Stomach (tissue), 9 donors: Measurements from ENCODE around the gene CACNG4. TPM values are rescaled to one million over a fixed set of nuclear protein-coding genes. Genes with fewer than 3 reads are reported as not detected.

Experiments used
- DNase-seq, 2 donors: peaks; one replicate each; pipeline versions ENCODE4 v3.0.0 to v3.0.0-alpha.2; 2013 to 2019
- H3K27ac ChIP-seq, 5 donors: fragments of 200-600 bp in 4 of 5; sonication (generic) in 4 of 5; one replicate each; pipeline ENCODE4 v1.5.1; 2013 to 2019; ENCODE audit warnings: mild to moderate bottlenecking in 1 of 5, moderate library complexity in 1 of 5
- H3K27me3 ChIP-seq, 3 donors: fragments of 200-600 bp; sonication (generic); one replicate each; pipeline ENCODE4 v1.5.1; 2017 to 2019; ENCODE audit warnings: mixed run types in 1 of 3
- H3K36me3 ChIP-seq, 4 donors: fragments of 200-600 bp; sonication (generic); 1 replicate in 3 of 4; 2 replicates in 1 of 4; pipeline ENCODE4 v1.5.1; 2016 to 2019
- H3K4me1 ChIP-seq, 4 donors: fragments of 200-600 bp; sonication (generic); one replicate each; pipeline ENCODE4 v1.5.1; 2016 to 2019
- H3K4me3 ChIP-seq, 4 donors: fragments of 200-600 bp; sonication (generic) in 3 of 4; one replicate each; pipeline ENCODE4 v1.5.1; 2016 to 2019; ENCODE audit warnings: mild to moderate bottlenecking in 1 of 4
- H3K9me3 ChIP-seq, 4 donors: fragments of 200-600 bp; sonication (generic); one replicate each; pipeline ENCODE4 v1.5.1; 2016 to 2019
- CTCF ChIP-seq, 7 experiments: fragments of 450-650 bp in 4 of 7; fragments of 200-600 bp in 3 of 7; sonication (generic) in 3 of 7; IDR thresholded peaks; one replicate each; pipeline ENCODE4 v1.5.1; 2016 to 2019; ENCODE audit warnings: antibody characterized with exemption in 7 of 7, control low read depth in 2 of 7, mild to moderate bottlenecking in 1 of 7
- EP300 ChIP-seq: sonication (generic); formaldehyde crosslinking; IDR thresholded peaks from one replicate; pipeline ENCODE4 v1.6.1; 2017; ENCODE audit warnings: antibody characterized with exemption
- POLR2A ChIP-seq, 4 donors: fragments of 450-650 bp; IDR thresholded peaks; one replicate each; pipeline ENCODE4 v1.6.1; 2016; ENCODE audit warnings: antibody characterized with exemption in 4 of 4, control low read depth in 2 of 4, mild to moderate bottlenecking in 1 of 4, moderate library complexity in 1 of 4
- POLR2AphosphoS5 ChIP-seq, 3 donors: sonication (generic); formaldehyde crosslinking; IDR thresholded peaks; one replicate each; pipeline ENCODE4 v1.6.1; 2016; ENCODE audit warnings: antibody characterized with exemption in 3 of 3
- WGBS, 5 donors: extraction: QIAGEN DNeasy Blood & Tissue Kit in 3 of 5; methylation state at CpG; one replicate each; pipeline versions ENCODE4 v1.1.5 to v1.1.7; 2013 to 2018; 5-methylcytosine and 5-hydroxymethylcytosine counted together
- intact Hi-C: fragments of 100-400 bp; cut with DNase I; formaldehyde crosslinking; loops from one replicate; pipeline ENCODE4 v1.15.1; 2023; ENCODE audit warnings: low total_unique reads
- polyA plus RNA-seq, 3 donors: library from polyadenylated mRNA; stranded (reverse); fragments of 200-250 nt; gene quantifications; one replicate each; pipeline ENCODE4 v1.2.3, GENCODE V29; 2013
- total RNA-seq, 5 donors: library from RNA; depleted of rRNA; stranded (reverse); fragments of >200 nt; gene quantifications; one replicate each; pipeline versions ENCODE4 v1.1.0 to v1.2.3, GENCODE V29; 2014 to 2016
- donor health status: healthy with polysubstance abuse.
- donor health status: Bipolar disorder and iron deficiency.
- donor health status: healthy.

The CACNG4 gene
- total and polyA plus RNA-seq, 8 donors, result 0.15 to 8.8 (median 0.96) TPM; not detected in 2

GRCh38 chr17:66984730-66985129, 20.2 kb downstream of the CACNG4 start:
- H3K27me3 ChIP-seq, result peaks cover 0 to 45% (median 0%) of the 10 kb centered on the region in 3 donors
- DNase-seq, result no peak
- no peaks in the 10 kb centered on the region for H3K36me3 ChIP-seq
- peaks cover 0 to 4% (median 0%) of the 10 kb centered on the region in 4 donors for H3K4me1 ChIP-seq
- no peak for TF ChIP-seq POLR2A (IDR thresholded peaks at IDR 0.05)
- TF ChIP-seq POLR2AphosphoS5 (IDR thresholded peaks at IDR 0.05), result no peak
- TF ChIP-seq EP300, result no peak
- TF ChIP-seq CTCF (IDR thresholded peaks at IDR 0.05), result no peak
- intact Hi-C loops, result no loop called here
- H3K4me3 ChIP-seq, result no peak overlapping the region
- H3K27ac ChIP-seq, result no peak overlapping the region
- WGBS, 5 donors, result 68 to 87% (median 82%) methylated on average over 5 to 7 of the region's 7 CpGs
- H3K9me3 ChIP-seq, result no peaks in the 10 kb centered on the region

- intact Hi-C loops, result no loop called here
- Histone ChIP-seq H3K9me3 (no peaks in the 10 kb centered on the region), H3K36me3 (no peaks in the 10 kb centered on the region), H3K27me3 (peaks cover 0 to 52% (median 0%) of the 10 kb centered on the region in 3 donors), H3K4me1 (peaks cover 0 to 4% (median 0%) of the 10 kb centered on the region in 4 donors), H3K27ac (no peak overlapping the region), H3K4me3 (no peak overlapping the region)
- no peak for DNase-seq
- no peak for TF ChIP-seq EP300
- 79 to 85% (median 84%) methylated on average over 12 of the region's 12 CpGs for WGBS, 5 donors
Observed at GRCh38 chr17:66985338-66986237, 21.1 kb downstream of the CACNG4 start.

- 83 to 94% (median 88%) methylated on average over 4 of the region's 4 CpGs for WGBS, 5 donors
- H3K4me1 ChIP-seq, result peaks cover 0 to under 1% (median 0%) of the 10 kb centered on the region in 4 donors
- no peak for DNase-seq
- no peak overlapping the region for H3K27ac ChIP-seq
- H3K36me3 ChIP-seq, result no peaks in the 10 kb centered on the region
- H3K9me3 ChIP-seq, result no peaks in the 10 kb centered on the region
- H3K4me3 ChIP-seq, result no peak overlapping the region
- peaks cover 0 to 52% (median 0%) of the 10 kb centered on the region in 3 donors for H3K27me3 ChIP-seq
- TF ChIP-seq POLR2A (IDR thresholded peaks at IDR 0.05) (no peak), POLR2AphosphoS5 (IDR thresholded peaks at IDR 0.05) (no peak), EP300 (no peak)
- intact Hi-C loops, result no loop called here
Observed at GRCh38 chr17:66986659-66987058, 22.2 kb downstream of the CACNG4 start.

GRCh38 chr17:66987059-66987616, 22.6 kb downstream of the CACNG4 start:
- TF ChIP-seq POLR2A (IDR thresholded peaks at IDR 0.05) (no peak), POLR2AphosphoS5 (IDR thresholded peaks at IDR 0.05) (no peak), EP300 (no peak)
- no peaks in the 10 kb centered on the region for H3K4me1 ChIP-seq
- no peak for DNase-seq
- intact Hi-C loops, result no loop called here
- no peak overlapping the region for H3K27ac ChIP-seq
- WGBS, 5 donors, result 55 to 65% (median 64%) methylated on average over 2 of the region's 2 CpGs
- H3K27me3 ChIP-seq, result peaks cover 0 to 52% (median 0%) of the 10 kb centered on the region in 3 donors
- no peaks in the 10 kb centered on the region for H3K36me3 ChIP-seq
- no peak overlapping the region for H3K4me3 ChIP-seq
- no peaks in the 10 kb centered on the region for H3K9me3 ChIP-seq

- Histone ChIP-seq H3K36me3 (no peaks in the 10 kb centered on the region), H3K4me3 (no peak overlapping the region), H3K27me3 (peaks cover 0 to 47% (median 0%) of the 10 kb centered on the region in 3 donors), H3K27ac (no peak overlapping the region), H3K4me1 (no peaks in the 10 kb centered on the region), H3K9me3 (no peaks in the 10 kb centered on the region)
- intact Hi-C loops, result no loop called here
- 76 to 87% (median 78%) methylated on average over 22 to 23 of the region's 23 CpGs for WGBS, 5 donors
- no peak for DNase-seq
- TF ChIP-seq CTCF (IDR thresholded peaks at IDR 0.05) (no peak), POLR2AphosphoS5 (IDR thresholded peaks at IDR 0.05) (no peak), EP300 (no peak), POLR2A (IDR thresholded peaks at IDR 0.05) (no peak)
Observed at GRCh38 chr17:66988069-66988798, 23.7 kb downstream of the CACNG4 start.
